Mesenchymal stem cell (in vitro differentiated cells and primary cell): ENCODE results near the gene AP1M2.

Source experiments
- DNase-seq: peaks from one replicate; pipeline ENCODE4 v3.0.0-alpha.2; 2013
- H2AFZ ChIP-seq: one replicate; pipeline ENCODE4 v1.6.1; 2013; ENCODE audit warnings: low read depth, mild to moderate bottlenecking, control low read depth, inconsistent platforms, low read length, moderate library complexity
- H2AK5ac ChIP-seq: 2 replicates; pipeline ENCODE4 v1.6.1; 2013; ENCODE audit warnings: low read length, moderate library complexity, mild to moderate bottlenecking, inconsistent platforms; ENCODE audit not compliant: severe bottlenecking
- H2BK120ac ChIP-seq: one replicate; pipeline ENCODE4 v1.6.1; 2013; ENCODE audit warnings: low read depth, mild to moderate bottlenecking, inconsistent platforms, low read length, moderate library complexity
- H2BK12ac ChIP-seq, 2 experiments: one replicate each; pipeline ENCODE4 v1.6.1; 2013; ENCODE audit warnings: inconsistent platforms in 2 of 2, low read length in 2 of 2, mild to moderate bottlenecking in 2 of 2, moderate library complexity in 2 of 2, control low read depth in 1 of 2
- H2BK15ac ChIP-seq: one replicate; pipeline ENCODE4 v1.6.1; 2013; ENCODE audit warnings: mild to moderate bottlenecking, low read depth, inconsistent platforms; ENCODE audit not compliant: poor library complexity, severe bottlenecking
- H2BK5ac ChIP-seq: 2 replicates; pipeline ENCODE4 v1.6.1; 2013; ENCODE audit warnings: low read depth, mild to moderate bottlenecking, low read length, control low read depth, inconsistent platforms; ENCODE audit not compliant: poor library complexity, severe bottlenecking
- H3K14ac ChIP-seq, 2 experiments: one replicate each; pipeline ENCODE4 v1.6.1; 2013; ENCODE audit warnings: inconsistent platforms in 2 of 2, low read length in 2 of 2, control low read depth in 1 of 2, mild to moderate bottlenecking in 1 of 2, moderate library complexity in 1 of 2
- H3K18ac ChIP-seq, 2 experiments: one replicate each; pipeline ENCODE4 v1.6.1; 2013; ENCODE audit warnings: inconsistent platforms in 2 of 2, low read length in 2 of 2, control low read depth in 1 of 2, low read depth in 1 of 2, mild to moderate bottlenecking in 1 of 2
- H3K23ac ChIP-seq, 2 experiments: one replicate each; pipeline ENCODE4 v1.6.1; 2013; ENCODE audit warnings: inconsistent platforms in 2 of 2, low read length in 2 of 2, mild to moderate bottlenecking in 2 of 2, moderate library complexity in 2 of 2, control low read depth in 1 of 2
- H3K27ac ChIP-seq: 2 replicates; pipeline ENCODE4 v1.5.1; 2013; ENCODE audit warnings: mild to moderate bottlenecking, moderate library complexity, low read length, control low read depth, inconsistent platforms; ENCODE audit not compliant: poor library complexity, severe bottlenecking
- H3K27me3 ChIP-seq, 2 experiments: 2 replicates each; pipeline versions ENCODE4 v1.6.1 to v1.7.0; 2013; ENCODE audit warnings: low read length in 2 of 2, mild to moderate bottlenecking in 2 of 2, moderate library complexity in 2 of 2, control low read depth in 1 of 2, inconsistent platforms in 1 of 2; ENCODE audit not compliant: control insufficient read depth in 1 of 2, insufficient read depth in 1 of 2
- H3K36me3 ChIP-seq, 2 experiments: 2 replicates each; pipeline versions ENCODE4 v1.6.1 to v1.7.0; 2013; ENCODE audit warnings: low read length in 2 of 2, control low read depth in 1 of 2, inconsistent platforms in 1 of 2, low read depth in 1 of 2, mild to moderate bottlenecking in 1 of 2; ENCODE audit not compliant: insufficient read depth in 2 of 2, control insufficient read depth in 1 of 2
- H3K4ac ChIP-seq, 2 experiments: one replicate each; pipeline ENCODE4 v1.6.1; 2013; ENCODE audit warnings: inconsistent platforms in 2 of 2, low read length in 2 of 2, mild to moderate bottlenecking in 2 of 2, moderate library complexity in 2 of 2, control low read depth in 1 of 2, low read depth in 1 of 2
- H3K4me1 ChIP-seq: 2 replicates; pipeline ENCODE4 v1.6.1; 2013; ENCODE audit warnings: low read depth, low read length, control low read depth; ENCODE audit not compliant: control insufficient read depth, insufficient read depth
- H3K4me2 ChIP-seq: 2 replicates; pipeline ENCODE4 v1.6.1; 2013; ENCODE audit warnings: low read length, mild to moderate bottlenecking, inconsistent platforms; ENCODE audit not compliant: poor library complexity, severe bottlenecking
- H3K4me3 ChIP-seq, 2 experiments: 2 replicates each; pipeline versions ENCODE4 v1.5.1 to v1.7.0; 2013; ENCODE audit warnings: low read length in 2 of 2, mild to moderate bottlenecking in 2 of 2, control low read depth in 1 of 2, low read depth in 1 of 2; ENCODE audit not compliant: insufficient read depth in 1 of 2
- H3K79me1 ChIP-seq: replicated peaks from 2 replicates; pipeline ENCODE4 v1.6.1; 2013; ENCODE audit warnings: mild to moderate bottlenecking, control low read depth, low read length, inconsistent platforms; ENCODE audit not compliant: poor library complexity, severe bottlenecking
- H3K9ac ChIP-seq: 2 replicates; pipeline ENCODE4 v1.7.0; 2013; ENCODE audit warnings: mild to moderate bottlenecking, low read length, moderate library complexity
- H3K9me3 ChIP-seq: 2 replicates; pipeline ENCODE4 v1.7.0; 2013; ENCODE audit warnings: mild to moderate bottlenecking, low read length; ENCODE audit not compliant: control insufficient read depth
- H4K8ac ChIP-seq: one replicate; pipeline ENCODE4 v1.6.1; 2013; ENCODE audit warnings: inconsistent platforms, mild to moderate bottlenecking, low read length, moderate library complexity
- H4K91ac ChIP-seq: one replicate; pipeline ENCODE4 v1.6.1; 2013; ENCODE audit warnings: mild to moderate bottlenecking, low read length, inconsistent platforms
- WGBS: methylation state at CpG from one replicate; pipeline ENCODE4 v1.1.7; 2013; ENCODE audit warnings: mixed read lengths; 5-methylcytosine and 5-hydroxymethylcytosine counted together

Gene AP1M2

GRCh38 chr19:10555610-10555973 is 31.5 kb downstream of the AP1M2 start:
- Histone ChIP-seq H3K14ac (no peak overlapping the region), H2BK5ac (no peak overlapping the region), H3K79me1 (peaks cover 24% of the 10 kb centered on the region), H3K4me3 (no peak overlapping the region), H3K4me1 (no peaks in the 10 kb centered on the region), H3K9ac (no peak overlapping the region), H3K36me3 (peaks cover 81 to 85% of the 10 kb centered on the region in 2 experiments), H3K4ac (no peak overlapping the region), H4K8ac (no peak overlapping the region), H3K4me2 (no peak overlapping the region), H3K27me3 (no peaks in the 10 kb centered on the region), H3K27ac (no peak overlapping the region), H3K23ac (no peak overlapping the region), H2AK5ac (no peak overlapping the region), H2BK15ac (no peak overlapping the region), H4K91ac (no peak overlapping the region), H3K9me3 (no peaks in the 10 kb centered on the region), H2AFZ (no peak overlapping the region), H3K18ac (no peak overlapping the region), H2BK120ac (no peak overlapping the region), H2BK12ac (no peak overlapping the region)
- WGBS: 93% methylated on average over 7 of the region's 7 CpGs
- DNase-seq: no peak

- H3K14ac ChIP-seq: no peak overlapping the region
- no peak overlapping the region for H3K4me3 ChIP-seq
- H3K4ac ChIP-seq: no peak overlapping the region
- H2BK12ac ChIP-seq: no peak overlapping the region
- DNase-seq: no peak
- H3K36me3 ChIP-seq: peaks cover 80 to 85% of the 10 kb centered on the region in 2 experiments
- H3K23ac ChIP-seq: no peak overlapping the region
- no peak overlapping the region for H3K18ac ChIP-seq
- no peaks in the 10 kb centered on the region for H3K9me3 ChIP-seq
- no peak overlapping the region for H3K4me2 ChIP-seq
- H2BK15ac ChIP-seq: no peak overlapping the region
- H2AFZ ChIP-seq: no peak overlapping the region
- no peak overlapping the region for H2AK5ac ChIP-seq
- no peak overlapping the region for H2BK120ac ChIP-seq
- no peaks in the 10 kb centered on the region for H3K27me3 ChIP-seq
- H4K8ac ChIP-seq: no peak overlapping the region
- H3K27ac ChIP-seq: no peak overlapping the region
- no peak overlapping the region for H3K9ac ChIP-seq
- H3K79me1 ChIP-seq: peaks cover 24% of the 10 kb centered on the region
- 92% methylated on average over 30 of the region's 30 CpGs for WGBS
- H2BK5ac ChIP-seq: no peak overlapping the region
- no peak overlapping the region for H4K91ac ChIP-seq
- no peaks in the 10 kb centered on the region for H3K4me1 ChIP-seq
These were observed 32.1 kb downstream of the AP1M2 start for GRCh38 chr19:10554760-10555609.

GRCh38 chr19:10553943-10554381 is 33.1 kb downstream of the AP1M2 start:
- H4K8ac ChIP-seq: no peak overlapping the region
- H3K4me1 ChIP-seq: no peaks in the 10 kb centered on the region
- H3K4me3 ChIP-seq: no peak overlapping the region
- H2BK120ac ChIP-seq: no peak overlapping the region
- no peak for DNase-seq
- H3K9me3 ChIP-seq: no peaks in the 10 kb centered on the region
- no peaks in the 10 kb centered on the region for H3K27me3 ChIP-seq
- no peak overlapping the region for H3K4me2 ChIP-seq
- H3K9ac ChIP-seq: no peak overlapping the region
- no peak overlapping the region for H2BK15ac ChIP-seq
- H2BK5ac ChIP-seq: no peak overlapping the region
- peaks cover 17% of the 10 kb centered on the region for H3K79me1 ChIP-seq
- no peak overlapping the region for H3K23ac ChIP-seq
- H3K27ac ChIP-seq: no peak overlapping the region
- no peak overlapping the region for H2BK12ac ChIP-seq
- H3K4ac ChIP-seq: no peak overlapping the region
- H2AFZ ChIP-seq: no peak overlapping the region
- H3K14ac ChIP-seq: no peak overlapping the region
- peaks cover 74 to 82% of the 10 kb centered on the region in 2 experiments for H3K36me3 ChIP-seq
- no peak overlapping the region for H3K18ac ChIP-seq
- no peak overlapping the region for H2AK5ac ChIP-seq
- no peak overlapping the region for H4K91ac ChIP-seq
- WGBS: 93% methylated on average over 12 of the region's 12 CpGs

- H2BK15ac ChIP-seq: no peak overlapping the region
- H3K79me1 ChIP-seq: peaks cover 23% of the 10 kb centered on the region
- no peak overlapping the region for H3K23ac ChIP-seq
- no peak overlapping the region for H2BK120ac ChIP-seq
- H4K91ac ChIP-seq: no peak overlapping the region
- DNase-seq: no peak
- peaks cover 74 to 82% of the 10 kb centered on the region in 2 experiments for H3K36me3 ChIP-seq
- H3K9me3 ChIP-seq: no peaks in the 10 kb centered on the region
- WGBS: 79% methylated on average over 10 of the region's 13 CpGs
- H4K8ac ChIP-seq: no peak overlapping the region
- H2AFZ ChIP-seq: no peak overlapping the region
- no peak overlapping the region for H2AK5ac ChIP-seq
- no peak overlapping the region for H3K4me2 ChIP-seq
- H3K4me3 ChIP-seq: no peak overlapping the region
- no peak overlapping the region for H3K18ac ChIP-seq
- H2BK12ac ChIP-seq: no peak overlapping the region
- H3K4ac ChIP-seq: no peak overlapping the region
- no peak overlapping the region for H3K14ac ChIP-seq
- no peak overlapping the region for H2BK5ac ChIP-seq
- H3K9ac ChIP-seq: no peak overlapping the region
- H3K27me3 ChIP-seq: no peaks in the 10 kb centered on the region
- H3K27ac ChIP-seq: no peak overlapping the region
- H3K4me1 ChIP-seq: no peaks in the 10 kb centered on the region
These were observed 33.9 kb downstream of the AP1M2 start for GRCh38 chr19:10553087-10553667.
